SK-N-SH (cell line): ENCODE measurements around the gene FIBP. TPM values are rescaled to one million over a fixed set of nuclear protein-coding genes. Genes with fewer than 3 reads are reported as not detected.

Source experiments
- CTCF ChIA-PET: fragments of 300-600, 350-600 bp; formaldehyde crosslinking; extraction: SDS; loops from one replicate; lab custom pipeline; 2021; lab: Yijun Ruan, JAX
- POLR2A ChIA-PET: fragments of 350-600 bp; sonication (Branson Sonifier 250); formaldehyde crosslinking; extraction: SDS; loops from one replicate; lab custom pipeline; 2020; ENCODE audit warnings: antibody characterized with exemption, inconsistent platforms; lab: Yijun Ruan, JAX
- DNase-seq: peaks from one replicate; pipeline ENCODE4 v3.0.0; 2012
- H2AFZ ChIP-seq: fragments of 200-600 bp; sonication (generic); 2 replicates; pipeline ENCODE4 v1.8.1; 2016; ENCODE audit warnings: antibody characterized with exemption, mild to moderate bottlenecking, low read depth
- H3F3A ChIP-seq: fragments of 200-600 bp; sonication (generic); replicated peaks from 2 replicates; pipeline ENCODE3; 2016; ENCODE audit warnings: antibody characterized with exemption, mild to moderate bottlenecking; ENCODE audit not compliant: insufficient read depth
- H3K27ac ChIP-seq, 2 experiments: fragments of 200-500 bp in 1 of 2; fragments of 200-600 bp in 1 of 2; sonication (Bioruptor generic) in 1 of 2; sonication (generic), shearing (Covaris generic) in 1 of 2; 2 replicates each; pipeline versions ENCODE4 v1.5.1 to v1.6.1; 2014 to 2016; ENCODE audit warnings: low read depth in 2 of 2, inconsistent platforms in 1 of 2, low read length in 1 of 2, mild to moderate bottlenecking in 1 of 2, mixed read lengths in 1 of 2
- H3K27me3 ChIP-seq: fragments of 200-600 bp; sonication (generic), shearing (Covaris generic); 2 replicates; pipeline ENCODE4 v1.6.1; 2016; ENCODE audit warnings: mixed run types; ENCODE audit not compliant: insufficient read depth
- H3K36me3 ChIP-seq, 2 experiments: fragments of 200-500 bp in 1 of 2; fragments of 200-600 bp in 1 of 2; sonication (Bioruptor generic) in 1 of 2; sonication (generic) in 1 of 2; replicated peaks in 1 of 2; 2 replicates each; pipeline versions ENCODE3 to v1.5.1; 2014 to 2016; ENCODE audit warnings: low read length in 1 of 2, mild to moderate bottlenecking in 1 of 2; ENCODE audit not compliant: insufficient read depth in 2 of 2, control insufficient read depth in 1 of 2
- H3K4me1 ChIP-seq, 2 experiments: fragments of 200-500 bp in 1 of 2; fragments of 200-600 bp in 1 of 2; sonication (Bioruptor generic) in 1 of 2; sonication (generic), shearing (Covaris generic) in 1 of 2; 2 replicates each; pipeline versions ENCODE4 v1.5.1 to v1.6.1; 2014 to 2016; ENCODE audit warnings: low read depth in 1 of 2, low read length in 1 of 2, mixed run types in 1 of 2; ENCODE audit not compliant: insufficient read depth in 2 of 2, control insufficient read depth in 1 of 2
- H3K4me2 ChIP-seq: fragments of 200-600 bp; sonication (generic), shearing (Covaris generic); 2 replicates; pipeline ENCODE4 v1.6.1; 2017; ENCODE audit warnings: mixed run types
- H3K4me3 ChIP-seq, 2 experiments: fragments of 200-500 bp in 1 of 2; fragments of 200-600 bp in 1 of 2; sonication (Bioruptor generic) in 1 of 2; sonication (generic), shearing (Covaris generic) in 1 of 2; 2 replicates each; pipeline versions ENCODE4 v1.5.1 to v1.8.1; 2014 to 2016; ENCODE audit warnings: low read depth in 2 of 2, inconsistent platforms in 1 of 2, low read length in 1 of 2, mild to moderate bottlenecking in 1 of 2, mixed read lengths in 1 of 2, moderate library complexity in 1 of 2
- H3K79me2 ChIP-seq: fragments of 200-600 bp; sonication (generic); 2 replicates; pipeline ENCODE4 v1.8.1; 2017; ENCODE audit warnings: mild to moderate bottlenecking; ENCODE audit not compliant: insufficient read depth
- H3K9ac ChIP-seq: fragments of 200-600 bp; sonication (generic); 2 replicates; pipeline ENCODE4 v1.6.1; 2017; ENCODE audit warnings: mixed run types
- H3K9me2 ChIP-seq: fragments of 200-600 bp; sonication (generic); 2 replicates; pipeline ENCODE4 v1.6.1; 2017; ENCODE audit warnings: mixed run types
- H3K9me3 ChIP-seq: fragments of 200-600 bp; sonication (generic); 2 replicates; pipeline ENCODE4 v1.6.1; 2017; ENCODE audit warnings: mixed run types, mild to moderate bottlenecking, moderate library complexity
- H4K20me1 ChIP-seq: fragments of 200-600 bp; sonication (generic); 2 replicates; pipeline ENCODE4 v1.6.1; 2017; ENCODE audit warnings: mild to moderate bottlenecking, mixed run types; ENCODE audit not compliant: insufficient read depth
- CHD2 ChIP-seq: fragments of 150-350 bp; IDR thresholded peaks from 2 replicates; pipeline ENCODE4 v1.6.1; 2018; ENCODE audit warnings: low read length; ENCODE audit not compliant: partially characterized antibody
- ELF1 ChIP-seq: IDR thresholded peaks from 2 replicates; pipeline ENCODE4 v1.4.0; 2012
- EZH2phosphoT487 ChIP-seq: fragments of 200-600 bp; sonication (generic); IDR thresholded peaks from 2 replicates; pipeline ENCODE4 v1.6.1; 2017; ENCODE audit warnings: low read depth, mixed run types, mild to moderate bottlenecking, antibody characterized with exemption, moderate library complexity, borderline replicate concordance
- MEF2A ChIP-seq: IDR thresholded peaks from 2 replicates; pipeline ENCODE4 v1.4.0; 2012; ENCODE audit warnings: low read depth, borderline replicate concordance
- NFIC ChIP-seq: IDR thresholded peaks from 2 replicates; pipeline ENCODE4 v1.4.0; 2012; ENCODE audit warnings: borderline replicate concordance
- PBX3 ChIP-seq: IDR thresholded peaks from 2 replicates; pipeline ENCODE4; 2012
- POLR2AphosphoS5 ChIP-seq: IDR thresholded peaks from 2 replicates; pipeline ENCODE4 v1.6.1; 2012; ENCODE audit warnings: low read depth, low read length
- REST ChIP-seq: IDR thresholded peaks from 2 replicates; pipeline ENCODE4 v1.6.1; 2012; ENCODE audit warnings: mild to moderate bottlenecking, low read depth, low read length, moderate library complexity
- USF1 ChIP-seq: IDR thresholded peaks from 2 replicates; pipeline ENCODE4 v1.4.0; 2012; ENCODE audit warnings: low read depth, borderline replicate concordance
- USF2 ChIP-seq: fragments of 150-350 bp; IDR thresholded peaks from 2 replicates; pipeline ENCODE4 v1.6.1; 2017; ENCODE audit warnings: antibody characterized with exemption, low read length, low read depth, borderline replicate concordance
- YY1 ChIP-seq: IDR thresholded peaks from 2 replicates; pipeline ENCODE4 v1.4.0; 2012; ENCODE audit warnings: low read depth, mild to moderate bottlenecking
- WGBS: methylation state at CpG from one replicate; pipeline ENCODE4 v1.1.6; 2017; ENCODE audit warnings: low lambda C conversion rate; 5-methylcytosine and 5-hydroxymethylcytosine counted together
- polyA plus RNA-seq, 3 experiments: library from polyadenylated mRNA; depleted of rRNA; stranded (reverse); fragments of >200 nt; gene quantifications; 2 replicates each; pipeline ENCODE4 v1.2.3, GENCODE V29; 2012

The FIBP gene
- polyA plus RNA-seq, 1 of the 3 experiments (the other 2 are of a cell fraction): 190 TPM

GRCh38 chr11:65922565-65922964, 34.3 kb upstream of the FIBP start:
- H3F3A ChIP-seq: peaks cover 26% of the 10 kb centered on the region
- peaks cover 41% of the 10 kb centered on the region for H3K79me2 ChIP-seq
- DNase-seq: no peak
- H3K4me1 ChIP-seq: peaks cover 14 to 26% of the 10 kb centered on the region in 2 experiments; a peak in 3 of 4 replicates
- no peaks in the 10 kb centered on the region for H3K9me2 ChIP-seq
- ChIA-PET CTCF (interaction anchor here (0.7 to 5.5 kb wide), 5 partner anchors 10 to 100 kb away, joined by 3 to 22 read pairs (median 6); partner anchors contain the start of gene FIBP), POLR2A (interaction anchor here (1.2 kb wide), 1 partner anchor 52 kb away, joined by 3 read pairs; no protein-coding TSS in a partner anchor)
- H3K27me3 ChIP-seq: no peaks in the 10 kb centered on the region
- WGBS: 96% methylated on average over 3 of the region's 3 CpGs
- no peak overlapping the region for H3K4me2 ChIP-seq
- H4K20me1 ChIP-seq: 0 out of 2 replicates have a peak, but pooled peaks cover 4% of the 10 kb centered on the region
- TF ChIP-seq ELF1 (no peak), REST (no peak), YY1 (no peak), USF1 (no peak), MEF2A (no peak), POLR2AphosphoS5 (no peak), EZH2phosphoT487 (no peak), NFIC (no peak), USF2 (no peak), PBX3 (no peak), CHD2 (no peak)
- no peak overlapping the region for H3K9ac ChIP-seq
- H3K4me3 ChIP-seq: no peak overlapping the region
- H3K9me3 ChIP-seq: no peaks in the 10 kb centered on the region
- no peak overlapping the region for H2AFZ ChIP-seq
- no peak overlapping the region for H3K27ac ChIP-seq
- H3K36me3 ChIP-seq: peaks cover 10 to 31% of the 10 kb centered on the region in 2 experiments
